GF-D8 (cell line): ENCODE measurements around the gene BCL7C.
A peak's percentile ranks its signal among the peaks of the same experiment; 100 is the strongest.
"Not testable (repeated sequence)": the region's sequence is repeated elsewhere in the genome, so short reads cannot be mapped to it uniquely, and the experiment has no call there.

Experiments
- DNase-seq: peaks from one replicate; lab custom pipeline; 2025; lab: John Stamatoyannopoulos, UW

The BCL7C gene

DNA sequence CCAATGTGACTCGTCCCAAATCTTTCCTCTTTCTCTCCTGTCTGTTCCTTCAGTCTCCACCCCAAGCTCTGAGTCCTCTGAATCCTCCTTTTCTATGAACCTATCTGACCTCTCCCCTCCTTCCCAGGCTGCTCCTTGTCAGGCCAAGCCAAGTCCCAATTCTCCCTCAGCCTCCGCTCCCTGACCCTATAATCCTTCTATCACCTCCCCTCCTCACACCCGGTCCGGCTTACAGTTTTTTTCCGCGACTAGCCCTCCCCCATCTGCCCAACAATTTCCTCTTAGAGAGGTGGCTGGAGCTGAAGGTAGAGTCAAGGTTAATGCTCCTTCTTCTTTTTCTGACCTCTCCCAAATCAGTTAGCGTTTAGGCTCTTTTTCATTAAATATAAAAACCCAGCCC is 33.1 kb downstream of the BCL7C start:
- not testable (repeated sequence) for DNase-seq

DNA sequence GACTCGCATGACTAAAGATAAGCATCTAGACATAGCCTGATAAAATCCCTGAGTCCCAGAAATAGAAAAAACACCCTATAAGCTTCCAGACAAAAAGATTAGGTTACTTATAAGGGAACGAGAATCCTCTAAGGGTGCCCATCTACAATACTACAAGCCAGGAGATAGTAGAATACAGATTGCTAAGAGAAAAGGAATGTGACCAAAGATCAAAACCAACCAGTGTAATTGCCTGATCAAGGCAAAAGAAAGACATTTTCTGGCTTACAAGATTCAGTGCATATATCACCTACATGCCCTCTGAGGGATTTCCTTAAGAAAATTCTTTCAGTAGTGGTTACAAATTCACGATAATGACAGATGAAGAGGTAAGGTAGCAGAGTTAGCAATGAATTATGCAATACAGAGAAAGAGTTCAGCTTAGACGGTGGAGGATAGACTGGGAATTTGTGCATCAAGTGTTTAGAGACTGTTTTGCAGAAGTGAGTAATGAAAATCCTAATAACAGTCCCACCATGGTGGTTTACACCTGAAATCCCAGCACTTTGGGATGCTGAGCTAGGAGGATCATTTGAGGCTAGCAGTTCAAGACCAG is 35.0 kb downstream of the BCL7C start:
- DNase-seq, result no peak

DNA sequence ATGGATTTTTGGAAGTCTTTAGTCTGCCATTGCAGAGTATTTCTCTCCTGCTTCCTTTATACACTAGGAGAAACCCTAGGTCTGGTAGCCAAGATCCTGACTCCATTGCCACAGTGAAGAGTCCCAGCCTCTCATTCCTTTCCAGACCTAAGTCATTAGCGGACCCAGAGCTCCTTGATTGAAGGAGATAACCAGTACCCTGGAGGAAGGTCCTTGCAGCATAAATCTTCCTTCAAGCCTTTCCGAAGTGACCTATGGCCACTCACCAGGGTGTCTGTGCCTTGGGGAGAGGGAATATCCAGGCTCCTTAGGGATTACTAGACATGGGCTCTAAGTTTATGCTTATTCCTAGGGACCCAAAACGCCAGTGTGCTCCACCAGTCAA is 35.8 kb downstream of the BCL7C start:
- no peak for DNase-seq

DNA sequence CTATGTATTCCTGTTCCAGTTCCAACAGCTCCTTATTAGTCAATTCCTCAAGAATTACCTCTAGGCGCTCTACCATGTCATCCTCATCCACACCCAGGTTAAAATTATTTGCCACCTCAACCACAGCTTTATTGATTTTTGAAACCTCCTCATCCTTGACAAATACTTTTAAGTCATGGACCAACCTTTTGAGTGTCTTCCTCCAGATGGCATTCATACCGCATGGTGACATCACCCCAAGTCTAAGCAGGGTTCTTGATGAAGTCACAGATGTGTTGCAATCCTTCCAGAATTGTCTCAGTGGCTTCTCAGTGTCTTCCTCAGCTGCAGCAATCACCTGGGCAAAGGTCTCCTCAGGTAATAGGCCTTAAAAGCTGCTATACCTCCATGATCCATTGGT is 40.1 kb downstream of the BCL7C start:
- no peak for DNase-seq

DNA sequence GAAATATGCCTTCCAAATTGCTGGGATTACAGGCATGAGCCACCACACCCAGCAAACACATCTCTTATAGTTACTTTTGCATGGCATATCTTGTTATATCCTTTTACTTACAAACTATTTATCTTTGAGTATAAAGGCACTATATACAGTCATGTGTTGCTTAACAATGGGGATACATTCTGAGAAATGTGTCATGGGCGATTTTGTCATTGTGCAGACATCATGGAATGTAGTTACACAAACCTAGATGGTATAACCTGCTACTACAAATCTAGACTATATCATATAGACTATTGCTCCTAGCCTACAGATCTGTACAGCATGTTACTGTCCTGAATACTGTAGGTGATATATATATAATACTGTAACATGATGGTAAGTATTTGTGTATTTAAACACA is 43.6 kb downstream of the BCL7C start:
- DNase-seq, result no peak

DNA sequence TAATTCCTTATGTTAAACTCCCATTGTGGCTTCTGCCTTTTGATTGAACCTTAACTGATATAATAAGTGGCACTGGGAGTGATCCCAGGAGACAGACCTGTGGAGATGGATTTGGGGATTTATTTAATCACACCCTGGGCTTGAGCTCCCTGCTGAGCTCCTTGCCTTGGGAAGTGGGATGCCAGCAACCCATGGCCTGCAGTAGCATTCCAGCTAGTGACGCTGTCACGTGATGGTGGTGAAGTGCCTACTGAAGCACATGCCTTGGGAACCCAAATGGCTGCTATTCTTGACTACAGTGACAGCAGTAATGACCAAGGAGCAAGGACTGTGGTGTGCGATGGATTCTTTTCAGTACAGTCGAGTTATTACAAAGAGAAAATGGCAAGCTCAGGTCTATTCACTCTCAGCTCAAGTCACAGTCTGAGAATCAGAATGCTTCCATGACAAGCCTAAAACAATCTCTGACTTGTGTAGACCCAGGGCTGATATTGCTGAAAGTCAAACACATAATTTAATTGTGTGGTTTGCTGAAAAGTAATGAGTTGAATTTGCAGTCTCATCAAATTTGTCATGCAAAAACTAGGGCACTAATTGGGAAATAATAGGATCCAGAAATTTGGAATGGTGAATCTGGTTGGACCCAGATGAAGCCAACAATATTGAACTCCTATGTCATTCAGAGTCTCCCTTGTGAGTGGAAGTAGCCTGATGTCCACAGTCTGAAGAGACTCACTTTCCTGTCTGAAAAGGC is 47.1 kb downstream of the BCL7C start:
- DNase-seq, result no peak

DNA sequence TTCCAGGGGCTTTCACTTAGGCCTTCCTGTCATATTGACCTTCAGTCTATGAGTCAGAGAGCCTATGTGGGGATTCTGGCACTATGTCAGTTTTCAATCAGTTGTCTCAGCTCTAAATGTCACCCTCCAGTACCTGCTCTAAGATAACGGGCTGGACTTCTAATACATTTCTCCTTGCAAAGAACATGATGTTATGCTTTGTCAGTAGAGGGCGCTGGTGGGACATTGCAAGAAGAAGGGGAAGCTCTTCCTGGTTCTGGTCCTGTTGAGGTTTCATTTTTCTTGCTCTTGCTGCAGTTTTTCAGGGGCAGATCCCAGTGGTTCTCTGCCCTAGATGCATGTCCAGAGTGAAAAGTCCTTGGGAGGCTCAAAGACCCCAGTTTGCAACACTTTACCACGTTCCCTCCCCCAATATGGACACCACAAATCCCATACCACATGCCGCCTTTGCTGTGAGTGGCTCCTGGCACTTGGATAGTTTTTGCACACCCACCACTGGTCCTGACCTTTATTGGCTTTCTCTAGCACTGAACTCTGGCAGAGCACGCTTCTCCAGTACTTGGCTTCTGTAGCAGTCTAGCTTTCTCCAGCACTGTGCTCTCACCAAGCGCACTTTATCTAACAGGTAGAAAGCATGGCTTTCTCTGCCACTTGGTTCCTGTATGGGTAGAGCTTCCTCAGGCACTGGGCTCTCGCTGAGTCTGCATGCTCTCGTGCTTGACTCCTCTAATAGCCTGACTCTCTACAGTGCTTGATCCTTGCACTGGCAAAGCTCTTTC is 49.0 kb downstream of the BCL7C start:
- peak; percentile 85 for DNase-seq

DNA sequence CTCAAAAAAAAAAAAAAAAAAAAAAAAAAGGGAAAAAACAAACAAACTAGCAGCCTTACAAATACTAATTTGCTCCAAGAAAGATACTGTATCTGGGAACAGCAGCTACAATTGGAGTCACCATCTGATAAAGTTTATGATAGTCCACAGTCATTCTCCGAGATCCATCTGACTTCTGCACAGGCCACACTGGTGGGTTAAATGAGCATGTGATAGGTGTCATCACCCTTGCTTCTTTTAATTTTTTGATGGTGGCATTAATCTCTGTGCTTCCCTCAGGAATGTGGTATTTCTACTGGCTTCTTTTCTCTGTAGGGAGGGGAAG is 49.6 kb downstream of the BCL7C start:
- DNase-seq, result no peak

DNA sequence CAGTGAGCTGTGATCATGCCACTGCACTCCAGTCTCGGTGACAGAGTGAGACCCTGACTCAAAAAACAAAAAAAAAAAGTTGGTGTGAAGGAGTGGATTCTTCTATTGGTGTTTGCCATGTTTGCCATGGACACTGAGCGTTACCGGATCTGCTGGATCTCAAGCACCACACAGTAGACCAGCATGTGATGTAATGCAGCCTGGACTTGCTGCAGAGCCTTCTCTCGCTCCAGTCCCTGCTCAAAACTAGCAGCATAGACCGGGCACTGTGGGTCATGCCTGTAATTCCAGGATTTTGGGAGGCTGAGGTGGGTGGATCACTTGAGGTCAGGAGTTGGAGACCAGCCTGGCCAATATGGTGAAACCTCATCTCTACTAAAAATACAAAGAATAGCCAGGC is 50.4 kb downstream of the BCL7C start:
- DNase-seq, result no peak

DNA sequence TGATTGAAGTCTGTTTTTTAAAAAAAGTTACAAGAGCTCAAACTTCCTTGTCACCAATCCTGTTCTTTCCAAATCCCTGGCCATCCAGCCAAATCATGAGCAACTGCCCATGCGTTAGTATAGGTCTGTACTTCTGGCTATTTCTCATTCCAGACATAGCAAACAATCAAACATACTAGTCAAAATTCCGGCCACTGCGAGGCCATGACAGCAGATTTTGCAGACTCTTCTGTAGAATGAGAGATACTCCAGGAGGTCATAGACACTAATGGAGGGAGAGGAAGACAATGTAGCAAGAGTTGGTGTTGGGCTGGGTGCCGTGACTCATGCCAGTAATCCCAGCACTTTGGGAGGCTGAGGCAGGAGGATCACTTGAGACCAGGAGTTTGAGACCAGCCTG is 50.9 kb downstream of the BCL7C start:
- DNase-seq, result no peak

DNA sequence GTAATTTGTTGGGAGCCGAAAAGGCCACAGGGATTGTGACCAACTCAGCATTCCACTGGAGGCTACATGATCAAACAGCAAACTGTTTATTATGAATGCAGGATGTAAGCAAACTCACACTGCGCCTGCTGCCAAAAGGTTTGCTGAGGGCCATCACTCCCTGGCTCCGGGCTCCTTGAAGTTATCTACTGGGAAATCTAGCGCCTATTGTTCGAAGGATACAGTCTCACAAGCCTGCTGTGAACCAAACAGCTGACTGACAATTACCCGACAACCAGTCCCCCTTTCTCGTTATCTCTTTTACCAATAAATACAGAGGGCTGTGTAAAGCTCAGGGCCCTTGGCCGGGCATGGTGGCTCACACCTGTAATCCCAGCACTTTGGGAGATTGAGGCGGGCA is 52.5 kb downstream of the BCL7C start:
- DNase-seq, result no peak

DNA sequence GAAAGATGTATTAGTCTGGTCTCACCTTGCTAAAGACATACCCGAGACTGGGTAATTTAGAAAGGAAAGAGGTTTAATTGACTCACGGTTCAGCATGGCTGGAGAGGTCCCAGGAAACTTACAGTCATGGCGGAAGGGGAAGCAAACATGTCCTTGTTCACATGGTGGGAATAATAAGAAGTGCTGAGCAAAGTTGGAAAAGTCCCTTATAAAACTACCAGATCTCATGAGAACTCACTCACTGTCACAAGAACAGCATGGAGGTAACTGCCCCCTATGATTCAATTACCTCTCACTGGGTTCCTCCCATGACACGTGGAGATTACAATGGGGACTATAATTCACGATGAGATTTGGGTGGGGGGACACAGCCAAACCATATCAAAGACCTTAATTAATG is 53.3 kb downstream of the BCL7C start:
- DNase-seq, result no peak

DNA sequence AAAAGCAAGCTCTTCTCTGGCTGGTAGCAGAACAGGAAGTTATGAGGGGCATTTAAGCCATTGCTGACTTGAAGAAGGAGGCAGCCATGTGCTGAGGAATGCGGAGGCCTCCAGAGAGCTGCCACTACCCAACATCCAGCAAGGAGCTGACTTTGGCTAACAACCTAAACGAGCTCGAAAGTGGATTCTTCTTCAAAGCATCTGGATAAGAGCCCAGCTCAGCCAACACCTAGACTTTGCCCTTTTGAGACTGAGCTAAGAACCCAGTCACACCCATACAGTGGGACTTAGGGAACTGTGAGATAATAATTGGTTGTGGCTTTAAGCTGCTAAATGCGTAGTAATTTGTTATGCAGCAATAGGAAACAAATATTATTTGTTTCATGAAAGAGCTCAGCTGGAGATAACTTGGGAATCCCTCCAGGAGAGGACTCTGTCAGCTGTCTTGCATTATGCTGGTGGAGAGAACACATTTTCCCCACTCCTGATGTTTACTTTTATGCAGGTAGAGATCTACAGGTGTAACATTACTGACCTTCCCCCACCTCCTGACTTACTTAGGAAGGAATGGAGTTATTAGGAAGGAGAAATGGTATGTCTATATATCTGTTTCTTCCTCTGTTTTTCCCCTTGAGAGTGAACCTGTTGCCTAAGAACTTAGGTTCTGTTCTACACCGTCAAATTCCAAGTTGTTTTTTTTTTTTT is 54.2 kb downstream of the BCL7C start:
- DNase-seq, result no peak

DNA sequence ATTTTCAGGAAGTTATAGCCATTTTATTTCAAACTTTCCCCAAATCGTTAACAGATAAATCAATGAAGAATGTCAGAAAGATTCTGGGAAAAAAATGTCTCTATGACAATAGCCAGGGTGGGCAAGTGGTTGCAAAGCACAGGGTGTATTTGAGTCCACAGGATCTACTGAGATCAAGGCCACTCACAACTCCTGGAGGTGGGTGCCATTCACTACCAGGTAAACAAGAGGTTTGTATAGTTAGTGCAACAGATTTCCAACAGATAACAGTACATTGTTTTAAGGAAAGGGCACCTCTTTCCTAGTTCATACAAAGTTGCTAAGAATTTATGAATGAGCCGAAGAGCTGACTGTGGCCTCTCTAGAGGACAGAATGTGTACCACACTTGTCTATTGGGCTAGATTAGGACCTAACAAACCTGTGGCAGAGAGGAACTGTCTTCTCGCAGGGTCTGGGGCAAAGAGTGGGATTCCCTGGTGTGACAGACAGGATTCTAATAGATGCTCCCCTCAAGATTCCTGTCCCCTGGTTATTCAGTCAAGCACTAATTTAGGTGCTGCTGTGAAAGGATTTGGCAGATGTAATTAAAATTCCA is 54.9 kb downstream of the BCL7C start:
- no peak for DNase-seq

DNA sequence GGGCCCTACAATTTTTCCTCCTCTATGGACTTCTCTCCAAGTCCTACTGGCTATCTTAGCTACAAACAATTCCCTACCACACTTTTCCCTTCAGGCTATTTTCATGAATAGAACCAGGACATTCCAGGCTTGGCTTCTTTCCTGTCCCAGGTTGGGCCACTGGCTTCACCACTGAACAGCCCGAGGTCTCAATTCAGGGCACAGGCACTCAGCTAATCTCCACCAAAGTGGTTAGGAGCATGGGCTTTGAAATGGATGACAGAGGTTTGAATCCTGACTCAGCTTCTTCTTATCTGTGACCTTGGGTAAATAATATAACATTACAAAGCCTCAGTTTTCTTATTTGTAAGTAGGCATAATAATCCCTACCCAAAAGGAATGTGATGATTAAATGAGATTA is 56.0 kb downstream of the BCL7C start:
- no peak for DNase-seq
